B cell (primary cell): ENCODE measurements around the gene SLC29A3.

Source experiments
- EZH2 ChIP-seq: IDR thresholded peaks from 2 replicates; pipeline ENCODE4 v1.6.1; 2012; ENCODE audit warnings: borderline replicate concordance, low read depth, mild to moderate bottlenecking, moderate library complexity, low read length; ENCODE audit not compliant: insufficient read depth, poor library complexity, severe bottlenecking
- TF ChIP-seq, protein P1 (sequence below): fragments of 200-600 bp; IDR thresholded peaks from one replicate; pipeline ENCODE4 v1.8.0; 2022; ENCODE audit warnings: antibody characterized with exemption, mild to moderate bottlenecking

DNA sequence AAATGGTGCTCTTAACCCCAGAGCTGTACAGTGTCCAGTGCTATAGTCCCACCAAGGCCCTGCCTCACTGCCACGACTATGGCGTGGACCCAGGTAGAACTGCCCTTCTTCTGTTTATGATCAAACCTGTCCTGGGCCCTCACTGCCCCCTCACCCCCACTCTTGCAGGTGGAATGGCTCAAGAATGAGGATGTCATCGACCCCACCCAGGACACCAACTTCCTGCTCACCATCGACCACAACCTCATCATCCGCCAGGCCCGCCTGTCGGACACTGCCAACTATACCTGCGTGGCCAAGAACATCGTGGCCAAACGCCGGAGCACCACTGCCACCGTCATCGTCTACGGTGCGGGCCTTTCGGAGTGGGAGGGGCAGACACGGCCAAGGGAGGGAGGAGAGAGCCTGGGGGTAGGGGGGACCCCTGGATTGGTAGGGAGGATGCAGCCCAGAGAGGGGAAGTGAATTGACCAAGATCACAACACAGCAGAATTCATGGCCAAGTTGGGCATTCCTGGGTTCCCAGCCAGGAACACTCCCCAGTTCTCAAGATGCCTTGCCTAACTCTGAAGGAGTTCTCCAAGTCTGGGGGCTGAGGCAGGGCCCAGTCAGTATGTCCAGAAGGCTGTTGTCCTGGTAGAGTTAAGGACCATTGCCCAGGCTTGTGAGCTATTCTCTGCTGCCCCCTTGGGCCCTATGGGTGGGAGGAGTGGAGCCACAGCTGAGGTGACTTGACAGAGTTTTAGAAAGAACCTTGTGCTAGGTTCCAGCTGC lies 32.4 kb upstream of the SLC29A3 start:
- TF ChIP-seq, protein P1, sequence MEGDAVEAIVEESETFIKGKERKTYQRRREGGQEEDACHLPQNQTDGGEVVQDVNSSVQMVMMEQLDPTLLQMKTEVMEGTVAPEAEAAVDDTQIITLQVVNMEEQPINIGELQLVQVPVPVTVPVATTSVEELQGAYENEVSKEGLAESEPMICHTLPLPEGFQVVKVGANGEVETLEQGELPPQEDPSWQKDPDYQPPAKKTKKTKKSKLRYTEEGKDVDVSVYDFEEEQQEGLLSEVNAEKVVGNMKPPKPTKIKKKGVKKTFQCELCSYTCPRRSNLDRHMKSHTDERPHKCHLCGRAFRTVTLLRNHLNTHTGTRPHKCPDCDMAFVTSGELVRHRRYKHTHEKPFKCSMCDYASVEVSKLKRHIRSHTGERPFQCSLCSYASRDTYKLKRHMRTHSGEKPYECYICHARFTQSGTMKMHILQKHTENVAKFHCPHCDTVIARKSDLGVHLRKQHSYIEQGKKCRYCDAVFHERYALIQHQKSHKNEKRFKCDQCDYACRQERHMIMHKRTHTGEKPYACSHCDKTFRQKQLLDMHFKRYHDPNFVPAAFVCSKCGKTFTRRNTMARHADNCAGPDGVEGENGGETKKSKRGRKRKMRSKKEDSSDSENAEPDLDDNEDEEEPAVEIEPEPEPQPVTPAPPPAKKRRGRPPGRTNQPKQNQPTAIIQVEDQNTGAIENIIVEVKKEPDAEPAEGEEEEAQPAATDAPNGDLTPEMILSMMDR, result no peak
- no peak for TF ChIP-seq EZH2
